GM21619 (cell line): ENCODE measurements around the gene SYNGAP1.

Experiments used
- ATAC-seq: cut with Tn5 transposase; IDR thresholded peaks from one replicate; pipeline ENCODE4 v1.9.1; 2021; ENCODE audit not compliant: unreplicated experiment

The SYNGAP1 gene

GRCh38 chr6:33420491-33421343, 852 bp downstream of the SYNGAP1 start:
- no peak for ATAC-seq

GRCh38 chr6:33421344-33421643, 1.4 kb downstream of the SYNGAP1 start:
- no peak for ATAC-seq

- ATAC-seq: no peak
These were observed 3.9 kb downstream of the SYNGAP1 start for GRCh38 chr6:33423777-33424176.

GRCh38 chr6:33424855-33425667, 5.2 kb downstream of the SYNGAP1 start:
- ATAC-seq: no peak

- no peak for ATAC-seq
These were observed 6.1 kb downstream of the SYNGAP1 start for GRCh38 chr6:33425668-33426577.

GRCh38 chr6:33426590-33427511, 7.0 kb downstream of the SYNGAP1 start:
- ATAC-seq: no peak

GRCh38 chr6:33427585-33428223, 7.8 kb downstream of the SYNGAP1 start:
- no peak for ATAC-seq

GRCh38 chr6:33428224-33428965, 8.5 kb downstream of the SYNGAP1 start:
- no peak for ATAC-seq

GRCh38 chr6:33428966-33429749, 9.3 kb downstream of the SYNGAP1 start:
- no peak for ATAC-seq

- no peak for ATAC-seq
These were observed 9.8 kb downstream of the SYNGAP1 start for GRCh38 chr6:33429750-33430052.

- ATAC-seq: no peak
These were observed 10.5 kb downstream of the SYNGAP1 start for GRCh38 chr6:33430334-33430733.

- ATAC-seq: peak; percentile 44
These were observed 11.4 kb downstream of the SYNGAP1 start for GRCh38 chr6:33430991-33431879.

- no peak for ATAC-seq
These were observed 12.1 kb downstream of the SYNGAP1 start for GRCh38 chr6:33431880-33432541.

GRCh38 chr6:33432546-33432945, 12.7 kb downstream of the SYNGAP1 start:
- no peak for ATAC-seq

- no peak for ATAC-seq
These were observed 13.2 kb downstream of the SYNGAP1 start for GRCh38 chr6:33433001-33433543.

GRCh38 chr6:33433544-33434191, 13.8 kb downstream of the SYNGAP1 start:
- no peak for ATAC-seq
